ENCODE measurements around the gene FYTTD1.

DNA sequence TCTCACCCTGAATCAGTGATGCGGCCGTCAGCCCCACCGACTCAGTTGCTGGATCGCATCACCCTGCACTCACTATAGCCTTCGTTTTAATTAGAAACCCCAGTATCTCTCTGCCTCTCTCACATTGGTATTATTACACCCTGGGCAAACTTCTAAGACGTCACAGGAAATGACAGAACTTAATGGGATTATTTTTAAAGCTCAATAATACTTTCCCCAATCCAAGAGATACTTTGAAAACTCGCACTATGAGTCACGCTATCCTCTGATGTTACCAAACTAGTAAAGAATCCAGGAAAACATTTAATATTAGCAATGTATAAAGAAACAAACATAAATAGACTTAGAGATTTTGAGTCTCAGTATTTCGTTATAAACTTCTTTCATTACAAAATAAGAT, 49.6 kb upstream of the FYTTD1 start:
- TF ChIP-seq, protein P1, sequence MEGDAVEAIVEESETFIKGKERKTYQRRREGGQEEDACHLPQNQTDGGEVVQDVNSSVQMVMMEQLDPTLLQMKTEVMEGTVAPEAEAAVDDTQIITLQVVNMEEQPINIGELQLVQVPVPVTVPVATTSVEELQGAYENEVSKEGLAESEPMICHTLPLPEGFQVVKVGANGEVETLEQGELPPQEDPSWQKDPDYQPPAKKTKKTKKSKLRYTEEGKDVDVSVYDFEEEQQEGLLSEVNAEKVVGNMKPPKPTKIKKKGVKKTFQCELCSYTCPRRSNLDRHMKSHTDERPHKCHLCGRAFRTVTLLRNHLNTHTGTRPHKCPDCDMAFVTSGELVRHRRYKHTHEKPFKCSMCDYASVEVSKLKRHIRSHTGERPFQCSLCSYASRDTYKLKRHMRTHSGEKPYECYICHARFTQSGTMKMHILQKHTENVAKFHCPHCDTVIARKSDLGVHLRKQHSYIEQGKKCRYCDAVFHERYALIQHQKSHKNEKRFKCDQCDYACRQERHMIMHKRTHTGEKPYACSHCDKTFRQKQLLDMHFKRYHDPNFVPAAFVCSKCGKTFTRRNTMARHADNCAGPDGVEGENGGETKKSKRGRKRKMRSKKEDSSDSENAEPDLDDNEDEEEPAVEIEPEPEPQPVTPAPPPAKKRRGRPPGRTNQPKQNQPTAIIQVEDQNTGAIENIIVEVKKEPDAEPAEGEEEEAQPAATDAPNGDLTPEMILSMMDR (IDR thresholded peaks at IDR 0.05), result no peak
- TF ChIP-seq POLR2A (IDR thresholded peaks at IDR 0.05), result no peak
